OCI-LY1 (cell line): ENCODE measurements around the gene RAB40C.
A peak's percentile ranks its signal among the peaks of the same experiment; 100 is the strongest.

Source experiments
- H2AFZ ChIP-seq: fragments of 200-600 bp; sonication (generic), shearing (Covaris generic); 2 replicates; pipeline ENCODE4 v1.6.0; 2014; ENCODE audit warnings: antibody characterized with exemption, mild to moderate bottlenecking, low read length
- H3F3A ChIP-seq: fragments of 200-600 bp; sonication (generic), shearing (Covaris generic); 2 replicates; pipeline ENCODE4 v1.6.0; 2014; ENCODE audit warnings: mild to moderate bottlenecking, antibody characterized with exemption, low read length, moderate library complexity; ENCODE audit not compliant: insufficient read depth
- H3K27ac ChIP-seq: fragments of 200-600 bp; sonication (generic); 2 replicates; pipeline ENCODE4 v1.5.1; 2014; ENCODE audit warnings: low read length, mixed run types, mild to moderate bottlenecking, low read depth; ENCODE audit not compliant: poor library complexity, severe bottlenecking
- H3K27me3 ChIP-seq: fragments of 200-600 bp; sonication (generic); 2 replicates; pipeline ENCODE4 v1.6.0; 2014; ENCODE audit warnings: antibody characterized with exemption, mild to moderate bottlenecking, low read length, moderate library complexity; ENCODE audit not compliant: insufficient read depth
- H3K36me3 ChIP-seq: fragments of 200-600 bp; sonication (generic); 2 replicates; pipeline ENCODE4 v1.6.1; 2014; ENCODE audit warnings: mild to moderate bottlenecking, antibody characterized with exemption, low read length, moderate library complexity, mixed read lengths; ENCODE audit not compliant: insufficient read depth
- H3K4me1 ChIP-seq: fragments of 200-600 bp; sonication (generic); 2 replicates; pipeline ENCODE4 v1.5.1; 2014; ENCODE audit warnings: mild to moderate bottlenecking, low read length, moderate library complexity; ENCODE audit not compliant: insufficient read depth, severe bottlenecking
- H3K4me2 ChIP-seq: fragments of 200-600 bp; sonication (generic), shearing (Covaris generic); 2 replicates; pipeline ENCODE4 v1.6.1; 2014; ENCODE audit warnings: low read length
- H3K4me3 ChIP-seq: fragments of 200-600 bp; sonication (generic); 2 replicates; pipeline ENCODE4 v1.5.1; 2014; ENCODE audit warnings: low read length, low read depth, mild to moderate bottlenecking, mixed read lengths; ENCODE audit not compliant: poor library complexity, severe bottlenecking
- H3K79me2 ChIP-seq: fragments of 200-600 bp; shearing (Covaris generic); 2 replicates; pipeline ENCODE4 v1.6.1; 2016; ENCODE audit warnings: mixed run types, low read length, mixed read lengths; ENCODE audit not compliant: insufficient read depth
- H3K9ac ChIP-seq: fragments of 200-600 bp; sonication (generic), shearing (Covaris generic); 2 replicates; pipeline ENCODE4 v1.6.1; 2014; ENCODE audit warnings: mild to moderate bottlenecking, low read length, mixed read lengths
- H3K9me2 ChIP-seq: fragments of 200-600 bp; sonication (generic), shearing (Covaris generic); 2 replicates; pipeline ENCODE4 v1.6.1; 2014; ENCODE audit warnings: low read depth, mild to moderate bottlenecking, low read length, mixed read lengths
- H3K9me3 ChIP-seq: fragments of 200-600 bp; shearing (Covaris generic); 2 replicates; pipeline ENCODE4 v1.6.1; 2014; ENCODE audit warnings: low read length, mixed read lengths
- H4K20me1 ChIP-seq: fragments of 200-600 bp; sonication (generic), shearing (Covaris generic); 2 replicates; pipeline ENCODE4 v1.6.0; 2016; ENCODE audit warnings: mild to moderate bottlenecking, low read length; ENCODE audit not compliant: insufficient read depth
- EZH2 ChIP-seq: fragments of 200-600 bp; sonication (generic), shearing (Covaris generic); IDR thresholded peaks from 2 replicates; pipeline ENCODE4 v1.8.0; 2017; ENCODE audit warnings: borderline replicate concordance, mixed run types, mild to moderate bottlenecking, antibody characterized with exemption, low read length, moderate library complexity, mixed read lengths
- TF ChIP-seq, protein P1 (sequence below): fragments of 200-600 bp; sonication (generic), shearing (Covaris generic); IDR thresholded peaks from 2 replicates; pipeline ENCODE4 v1.5.1; 2017; ENCODE audit warnings: mild to moderate bottlenecking, antibody characterized with exemption, low read length, moderate library complexity, mixed read lengths

The RAB40C gene

DNA sequence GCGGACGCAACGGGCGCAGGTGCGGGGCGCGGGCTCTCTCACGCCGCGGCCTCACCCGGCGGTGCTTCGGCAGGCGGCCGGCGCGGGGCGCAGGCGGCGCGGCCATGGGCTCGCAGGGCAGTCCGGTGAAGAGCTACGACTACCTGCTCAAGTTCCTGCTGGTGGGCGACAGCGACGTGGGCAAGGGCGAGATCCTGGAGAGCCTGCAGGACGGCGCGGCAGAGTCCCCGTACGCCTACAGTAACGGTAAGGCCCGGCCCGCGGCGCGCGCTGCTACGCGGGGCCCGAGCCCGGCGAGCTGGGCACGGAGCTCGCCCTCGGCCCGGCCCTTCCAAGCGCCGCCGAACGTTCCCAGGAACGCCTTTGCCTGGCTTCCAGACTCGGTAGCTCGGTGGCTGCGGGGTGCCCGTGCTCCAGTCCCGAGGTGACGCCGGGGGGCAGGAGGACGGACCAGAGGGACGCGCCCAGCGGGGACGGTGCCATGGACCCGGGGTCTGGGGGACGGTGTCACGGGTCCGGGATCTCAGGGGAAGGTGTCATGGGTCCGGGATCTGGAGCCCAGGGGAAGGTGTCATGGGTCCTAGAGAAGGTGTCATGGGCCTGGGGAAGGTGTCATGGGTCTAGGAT lies 435 bp downstream of the RAB40C start:
- Histone ChIP-seq H3K27ac (no peak overlapping the region), H3K9me2 (no peaks in the 10 kb centered on the region), H4K20me1 (no peaks in the 10 kb centered on the region), H3K27me3 (no peaks in the 10 kb centered on the region), H3K4me3 (peak overlapping the region; percentile 88), H3K9me3 (no peaks in the 10 kb centered on the region), H3K79me2 (no peaks in the 10 kb centered on the region), H3K9ac (peak overlapping the region; percentile 87), H3F3A (no peaks in the 10 kb centered on the region), H2AFZ (no peak overlapping the region), H3K4me2 (peak overlapping the region; percentile 97), H3K36me3 (no peaks in the 10 kb centered on the region), H3K4me1 (peaks cover 37% of the 10 kb centered on the region)
- TF ChIP-seq, protein P1, sequence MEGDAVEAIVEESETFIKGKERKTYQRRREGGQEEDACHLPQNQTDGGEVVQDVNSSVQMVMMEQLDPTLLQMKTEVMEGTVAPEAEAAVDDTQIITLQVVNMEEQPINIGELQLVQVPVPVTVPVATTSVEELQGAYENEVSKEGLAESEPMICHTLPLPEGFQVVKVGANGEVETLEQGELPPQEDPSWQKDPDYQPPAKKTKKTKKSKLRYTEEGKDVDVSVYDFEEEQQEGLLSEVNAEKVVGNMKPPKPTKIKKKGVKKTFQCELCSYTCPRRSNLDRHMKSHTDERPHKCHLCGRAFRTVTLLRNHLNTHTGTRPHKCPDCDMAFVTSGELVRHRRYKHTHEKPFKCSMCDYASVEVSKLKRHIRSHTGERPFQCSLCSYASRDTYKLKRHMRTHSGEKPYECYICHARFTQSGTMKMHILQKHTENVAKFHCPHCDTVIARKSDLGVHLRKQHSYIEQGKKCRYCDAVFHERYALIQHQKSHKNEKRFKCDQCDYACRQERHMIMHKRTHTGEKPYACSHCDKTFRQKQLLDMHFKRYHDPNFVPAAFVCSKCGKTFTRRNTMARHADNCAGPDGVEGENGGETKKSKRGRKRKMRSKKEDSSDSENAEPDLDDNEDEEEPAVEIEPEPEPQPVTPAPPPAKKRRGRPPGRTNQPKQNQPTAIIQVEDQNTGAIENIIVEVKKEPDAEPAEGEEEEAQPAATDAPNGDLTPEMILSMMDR, result no peak
- no peak for TF ChIP-seq EZH2

DNA sequence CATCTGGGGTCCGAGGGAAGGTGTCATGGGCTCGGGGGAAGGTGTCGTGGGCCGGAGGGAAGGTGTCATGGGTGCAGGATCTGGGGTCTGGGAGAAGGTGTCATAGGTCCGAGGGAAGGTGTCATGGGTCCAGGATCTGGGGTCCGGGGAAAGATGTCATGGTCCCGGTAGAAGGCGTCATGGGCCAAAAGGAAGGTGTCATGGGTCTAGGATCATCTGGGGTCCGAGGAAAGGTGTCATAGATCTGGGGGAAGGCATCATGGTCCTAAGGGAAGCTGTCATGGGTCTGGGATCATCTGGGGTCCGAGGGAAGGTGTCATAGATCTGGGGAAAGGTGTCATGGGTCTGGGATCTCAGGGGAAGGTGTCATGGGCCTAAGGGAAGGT lies 942 bp downstream of the RAB40C start:
- Histone ChIP-seq H4K20me1 (no peaks in the 10 kb centered on the region), H3K36me3 (no peaks in the 10 kb centered on the region), H3K4me3 (peak overlapping the region; percentile 88), H3K4me2 (peak overlapping the region; percentile 97), H2AFZ (no peak overlapping the region), H3K79me2 (no peaks in the 10 kb centered on the region), H3F3A (no peaks in the 10 kb centered on the region), H3K9me3 (no peaks in the 10 kb centered on the region), H3K4me1 (peaks cover 37% of the 10 kb centered on the region), H3K27ac (no peak overlapping the region), H3K9me2 (no peaks in the 10 kb centered on the region), H3K9ac (peak overlapping the region; percentile 87), H3K27me3 (no peaks in the 10 kb centered on the region)
- TF ChIP-seq EZH2, result no peak
- TF ChIP-seq, protein P1, result no peak

DNA sequence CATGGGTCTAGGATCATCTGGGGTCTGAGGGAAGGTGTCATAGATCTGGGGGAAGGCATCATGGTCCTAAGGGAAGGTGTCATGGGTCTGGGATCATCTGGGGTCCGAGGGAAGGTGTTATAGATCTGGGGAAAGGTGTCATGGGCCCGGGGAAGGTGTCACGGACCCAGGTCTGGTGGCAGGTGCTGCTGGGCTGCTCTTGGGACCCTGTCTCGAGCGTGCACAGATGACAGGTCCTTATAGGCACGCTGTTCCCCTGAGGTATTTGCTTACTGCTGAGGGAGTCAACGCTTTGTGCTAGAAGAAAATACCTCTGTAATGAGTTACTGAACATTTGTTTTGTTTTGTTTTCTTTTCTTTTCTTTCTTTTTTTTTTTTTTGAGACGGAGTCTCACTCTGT lies 1.4 kb downstream of the RAB40C start:
- H3K9ac ChIP-seq, result peak overlapping the region; percentile 87; the same call in 1 of the 2 replicates
- no peaks in the 10 kb centered on the region for H3F3A ChIP-seq
- no peaks in the 10 kb centered on the region for H3K79me2 ChIP-seq
- H3K9me2 ChIP-seq, result no peaks in the 10 kb centered on the region
- H4K20me1 ChIP-seq, result no peaks in the 10 kb centered on the region
- H3K4me1 ChIP-seq, result peaks cover 37% of the 10 kb centered on the region
- no peak for TF ChIP-seq EZH2
- TF ChIP-seq, protein P1, result no peak
- no peak overlapping the region for H3K27ac ChIP-seq
- H2AFZ ChIP-seq, result no peak overlapping the region
- H3K9me3 ChIP-seq, result no peaks in the 10 kb centered on the region
- no peaks in the 10 kb centered on the region for H3K27me3 ChIP-seq
- H3K4me3 ChIP-seq, result peak overlapping the region; percentile 88
- H3K36me3 ChIP-seq, result no peaks in the 10 kb centered on the region
- peak overlapping the region; percentile 97 for H3K4me2 ChIP-seq
